HepG2 (cell line): ENCODE measurements around the gene UBTD2. TPM values are rescaled to one million over a fixed set of nuclear protein-coding genes. Genes with fewer than 3 reads are reported as not detected.

Experiments
- AKAP8 ChIP-seq: sonication (generic); formaldehyde crosslinking; IDR thresholded peaks from 2 replicates; pipeline ENCODE4 v1.5.1; 2020; ENCODE audit warnings: mild to moderate bottlenecking, missing genetic modification reagents
- FLYWCH1 ChIP-seq: sonication (generic); formaldehyde crosslinking; IDR thresholded peaks from 2 replicates; pipeline ENCODE4 v1.8.1; 2023; ENCODE audit warnings: mild to moderate bottlenecking, missing genetic modification reagents
- GTF3A ChIP-seq: sonication (generic); formaldehyde crosslinking; conservative IDR thresholded peaks from 2 replicates; pipeline ENCODE4 v1.4.0; 2020; ENCODE audit warnings: mild to moderate bottlenecking, missing genetic modification reagents
- MATR3 ChIP-seq: sonication (generic); formaldehyde crosslinking; IDR thresholded peaks from 2 replicates; pipeline ENCODE4 v1.4.0; 2020; ENCODE audit warnings: missing genetic modification reagents
- REL ChIP-seq: sonication (generic); formaldehyde crosslinking; conservative IDR thresholded peaks from 2 replicates; pipeline ENCODE4 v1.8.0; 2022; ENCODE audit warnings: mild to moderate bottlenecking, missing genetic modification reagents, moderate library complexity
- REPIN1 ChIP-seq: sonication (generic); formaldehyde crosslinking; IDR thresholded peaks from 2 replicates; pipeline ENCODE4 v1.8.0; 2022; ENCODE audit warnings: missing genetic modification reagents, low read depth, mild to moderate bottlenecking, borderline replicate concordance
- RFX5 ChIP-seq: IDR thresholded peaks from 2 replicates; pipeline ENCODE4 v1.6.1; 2011; ENCODE audit warnings: low read depth, low read length, improper control_type of control experiment
- SAFB2 ChIP-seq: sonication (generic); formaldehyde crosslinking; IDR thresholded peaks from 2 replicates; pipeline ENCODE4 v1.5.1; 2020; ENCODE audit warnings: missing genetic modification reagents, low read depth, mild to moderate bottlenecking, borderline replicate concordance
- TARDBP ChIP-seq: sonication (generic); formaldehyde crosslinking; IDR thresholded peaks from 2 replicates; pipeline ENCODE4 v1.8.0; 2022; ENCODE audit warnings: mild to moderate bottlenecking, missing genetic modification reagents
- TBP ChIP-seq: sonication (generic); formaldehyde crosslinking; IDR thresholded peaks from 2 replicates; pipeline ENCODE4 v1.5.0; 2020; ENCODE audit warnings: missing genetic modification reagents
- THYN1 ChIP-seq: sonication (generic); formaldehyde crosslinking; IDR thresholded peaks from 2 replicates; pipeline ENCODE4 v1.8.1; 2023; ENCODE audit warnings: low read depth, mild to moderate bottlenecking, moderate library complexity, missing genetic modification reagents, borderline replicate concordance
- ZNF230 ChIP-seq: sonication (generic); formaldehyde crosslinking; IDR thresholded peaks from 2 replicates; pipeline ENCODE4 v1.4.0; 2020; ENCODE audit warnings: mild to moderate bottlenecking, missing genetic modification reagents
- ZNF362 ChIP-seq: sonication (generic); formaldehyde crosslinking; IDR thresholded peaks from 2 replicates; pipeline ENCODE4 v1.4.0; 2020; ENCODE audit warnings: missing genetic modification reagents, mild to moderate bottlenecking, borderline replicate concordance
- ZNF615 ChIP-seq: sonication (generic); formaldehyde crosslinking; IDR thresholded peaks from 2 replicates; pipeline ENCODE4 v1.5.0; 2020; ENCODE audit warnings: mild to moderate bottlenecking, missing genetic modification reagents, borderline replicate concordance
- ZNF652 ChIP-seq: IDR thresholded peaks from 2 replicates; pipeline ENCODE4 v1.6.1; 2016; ENCODE audit warnings: low read depth, borderline replicate concordance
- ZNF775 ChIP-seq: sonication (generic); formaldehyde crosslinking; IDR thresholded peaks from 2 replicates; pipeline ENCODE4 v1.4.0; 2020; ENCODE audit warnings: missing genetic modification reagents, mild to moderate bottlenecking, moderate library complexity, borderline replicate concordance
- polyA plus RNA-seq, 8 experiments: library from polyadenylated mRNA; depleted of rRNA in 3 of 8; stranded (reverse) in 7 of 8; unstranded in 1 of 8; fragments of >200 nt; fragmentation: Illumina TruSeq in 4 of 8; extraction: Trizol in 4 of 8; gene quantifications; 2 replicates each; pipeline versions ENCODE4 v1.2.1 to v1.2.3, GENCODE V29; 2011 to 2016; ENCODE audit warnings: low read depth in 4 of 8, missing spikeins in 1 of 8, mixed read lengths in 1 of 8; ENCODE audit not compliant: insufficient read depth in 1 of 8
- total RNA-seq, 5 experiments: library from RNA; depleted of rRNA; stranded (reverse); fragments of >200 nt; fragmentation: Illumina TruSeq; extraction: Trizol; gene quantifications; 2 replicates each; pipeline ENCODE4 v1.2.3, GENCODE V29; 2016; ENCODE audit warnings: low read depth in 1 of 5
- TF ChIP-seq, protein P1 (sequence below): sonication (generic); formaldehyde crosslinking; IDR thresholded peaks from 2 replicates; pipeline ENCODE4 v1.4.0; 2020; ENCODE audit warnings: mild to moderate bottlenecking, missing genetic modification reagents
- TF ChIP-seq, protein P2 (sequence below): IDR thresholded peaks from 2 replicates; pipeline ENCODE4 v1.6.1; 2016
- TF ChIP-seq, protein P3 (sequence below): sonication (generic); formaldehyde crosslinking; IDR thresholded peaks from 2 replicates; pipeline ENCODE4 v1.8.1; 2022; ENCODE audit warnings: low read depth, mild to moderate bottlenecking, missing genetic modification reagents

UBTD2 gene
- total and polyA plus RNA-seq, 2 of the 13 experiments (the other 11 are each of a cell fraction or from before 2014, with no cell fraction given) = 15.2 to 24.1 TPM

DNA sequence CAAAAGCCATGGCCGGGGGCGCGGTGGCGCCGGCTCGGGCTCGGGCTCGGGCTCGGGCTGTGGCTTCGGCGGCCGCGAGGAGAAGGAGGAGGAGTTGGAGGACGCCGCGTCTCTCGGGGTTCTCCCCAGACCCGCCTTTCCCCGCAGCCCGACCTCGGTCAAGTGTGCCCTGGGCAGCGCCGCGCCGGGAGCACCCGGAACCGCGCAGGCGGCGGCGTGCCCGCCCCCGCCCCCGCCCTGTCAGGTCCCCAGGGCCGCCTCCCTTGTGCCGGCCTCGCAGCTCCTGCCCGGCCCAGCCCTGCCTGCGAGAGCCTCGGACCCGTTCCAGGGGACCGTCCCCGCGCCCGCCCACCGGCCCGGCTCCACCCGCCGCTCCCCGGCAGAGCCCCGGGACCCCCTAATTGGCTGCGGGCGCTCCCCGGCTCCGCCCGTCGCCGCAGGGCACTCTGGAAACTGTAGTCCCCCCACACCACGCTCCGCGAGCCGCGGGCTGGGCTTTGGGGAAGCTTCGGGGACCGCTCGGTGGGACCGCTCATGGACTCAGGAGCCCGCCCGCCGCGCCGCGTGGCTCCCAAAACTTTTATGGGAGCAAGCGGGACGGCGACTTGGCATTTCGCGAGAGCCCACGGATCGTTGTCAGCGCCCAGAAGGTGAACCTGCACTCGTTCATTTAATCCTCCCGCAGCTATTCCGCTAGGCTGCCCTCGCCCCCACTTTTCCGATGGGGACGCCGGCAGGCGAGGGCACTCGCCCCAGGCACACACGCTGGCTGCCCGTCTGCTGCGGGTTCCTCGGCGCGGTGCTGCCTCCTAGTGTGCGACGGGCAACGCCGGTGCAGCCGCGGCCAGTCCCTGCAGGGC is 95.3 kb downstream of the UBTD2 start, which contains the start of gene STK10 (continued):
- TF ChIP-seq, protein P1, sequence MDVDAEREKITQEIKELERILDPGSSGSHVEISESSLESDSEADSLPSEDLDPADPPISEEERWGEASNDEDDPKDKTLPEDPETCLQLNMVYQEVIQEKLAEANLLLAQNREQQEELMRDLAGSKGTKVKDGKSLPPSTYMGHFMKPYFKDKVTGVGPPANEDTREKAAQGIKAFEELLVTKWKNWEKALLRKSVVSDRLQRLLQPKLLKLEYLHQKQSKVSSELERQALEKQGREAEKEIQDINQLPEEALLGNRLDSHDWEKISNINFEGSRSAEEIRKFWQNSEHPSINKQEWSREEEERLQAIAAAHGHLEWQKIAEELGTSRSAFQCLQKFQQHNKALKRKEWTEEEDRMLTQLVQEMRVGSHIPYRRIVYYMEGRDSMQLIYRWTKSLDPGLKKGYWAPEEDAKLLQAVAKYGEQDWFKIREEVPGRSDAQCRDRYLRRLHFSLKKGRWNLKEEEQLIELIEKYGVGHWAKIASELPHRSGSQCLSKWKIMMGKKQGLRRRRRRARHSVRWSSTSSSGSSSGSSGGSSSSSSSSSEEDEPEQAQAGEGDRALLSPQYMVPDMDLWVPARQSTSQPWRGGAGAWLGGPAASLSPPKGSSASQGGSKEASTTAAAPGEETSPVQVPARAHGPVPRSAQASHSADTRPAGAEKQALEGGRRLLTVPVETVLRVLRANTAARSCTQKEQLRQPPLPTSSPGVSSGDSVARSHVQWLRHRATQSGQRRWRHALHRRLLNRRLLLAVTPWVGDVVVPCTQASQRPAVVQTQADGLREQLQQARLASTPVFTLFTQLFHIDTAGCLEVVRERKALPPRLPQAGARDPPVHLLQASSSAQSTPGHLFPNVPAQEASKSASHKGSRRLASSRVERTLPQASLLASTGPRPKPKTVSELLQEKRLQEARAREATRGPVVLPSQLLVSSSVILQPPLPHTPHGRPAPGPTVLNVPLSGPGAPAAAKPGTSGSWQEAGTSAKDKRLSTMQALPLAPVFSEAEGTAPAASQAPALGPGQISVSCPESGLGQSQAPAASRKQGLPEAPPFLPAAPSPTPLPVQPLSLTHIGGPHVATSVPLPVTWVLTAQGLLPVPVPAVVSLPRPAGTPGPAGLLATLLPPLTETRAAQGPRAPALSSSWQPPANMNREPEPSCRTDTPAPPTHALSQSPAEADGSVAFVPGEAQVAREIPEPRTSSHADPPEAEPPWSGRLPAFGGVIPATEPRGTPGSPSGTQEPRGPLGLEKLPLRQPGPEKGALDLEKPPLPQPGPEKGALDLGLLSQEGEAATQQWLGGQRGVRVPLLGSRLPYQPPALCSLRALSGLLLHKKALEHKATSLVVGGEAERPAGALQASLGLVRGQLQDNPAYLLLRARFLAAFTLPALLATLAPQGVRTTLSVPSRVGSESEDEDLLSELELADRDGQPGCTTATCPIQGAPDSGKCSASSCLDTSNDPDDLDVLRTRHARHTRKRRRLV = 0 out of 2 replicates have a peak, but pooled peaks have one; percentile 55
- no peak for TF ChIP-seq THYN1 (CRISPR knock-in tag)
- TF ChIP-seq ZNF362 (CRISPR knock-in tag) = 0 out of 2 replicates have a peak, but pooled peaks have one; percentile 27
- no peak; the same call in 1 of the 2 replicates for TF ChIP-seq SAFB2 (CRISPR knock-in tag)
- no peak for TF ChIP-seq REL (CRISPR knock-in tag)
- TF ChIP-seq, protein P2, sequence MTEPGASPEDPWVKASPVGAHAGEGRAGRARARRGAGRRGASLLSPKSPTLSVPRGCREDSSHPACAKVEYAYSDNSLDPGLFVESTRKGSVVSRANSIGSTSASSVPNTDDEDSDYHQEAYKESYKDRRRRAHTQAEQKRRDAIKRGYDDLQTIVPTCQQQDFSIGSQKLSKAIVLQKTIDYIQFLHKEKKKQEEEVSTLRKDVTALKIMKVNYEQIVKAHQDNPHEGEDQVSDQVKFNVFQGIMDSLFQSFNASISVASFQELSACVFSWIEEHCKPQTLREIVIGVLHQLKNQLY (CRISPR knock-in tag) = no peak
- no peak; the same call in 1 of the 2 replicates for TF ChIP-seq FLYWCH1 (CRISPR knock-in tag)
- TF ChIP-seq ZNF615 (CRISPR knock-in tag) = no peak
- no peak for TF ChIP-seq ZNF775
- TF ChIP-seq, protein P3, sequence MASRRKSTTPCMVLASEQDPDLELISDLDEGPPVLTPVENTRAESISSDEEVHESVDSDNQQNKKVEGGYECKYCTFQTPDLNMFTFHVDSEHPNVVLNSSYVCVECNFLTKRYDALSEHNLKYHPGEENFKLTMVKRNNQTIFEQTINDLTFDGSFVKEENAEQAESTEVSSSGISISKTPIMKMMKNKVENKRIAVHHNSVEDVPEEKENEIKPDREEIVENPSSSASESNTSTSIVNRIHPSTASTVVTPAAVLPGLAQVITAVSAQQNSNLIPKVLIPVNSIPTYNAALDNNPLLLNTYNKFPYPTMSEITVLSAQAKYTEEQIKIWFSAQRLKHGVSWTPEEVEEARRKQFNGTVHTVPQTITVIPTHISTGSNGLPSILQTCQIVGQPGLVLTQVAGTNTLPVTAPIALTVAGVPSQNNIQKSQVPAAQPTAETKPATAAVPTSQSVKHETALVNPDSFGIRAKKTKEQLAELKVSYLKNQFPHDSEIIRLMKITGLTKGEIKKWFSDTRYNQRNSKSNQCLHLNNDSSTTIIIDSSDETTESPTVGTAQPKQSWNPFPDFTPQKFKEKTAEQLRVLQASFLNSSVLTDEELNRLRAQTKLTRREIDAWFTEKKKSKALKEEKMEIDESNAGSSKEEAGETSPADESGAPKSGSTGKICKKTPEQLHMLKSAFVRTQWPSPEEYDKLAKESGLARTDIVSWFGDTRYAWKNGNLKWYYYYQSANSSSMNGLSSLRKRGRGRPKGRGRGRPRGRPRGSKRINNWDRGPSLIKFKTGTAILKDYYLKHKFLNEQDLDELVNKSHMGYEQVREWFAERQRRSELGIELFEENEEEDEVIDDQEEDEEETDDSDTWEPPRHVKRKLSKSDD (CRISPR knock-in tag) = peak; percentile 42; the same call in 1 of the 2 replicates
- TF ChIP-seq MATR3 = no peak
- TF ChIP-seq TBP (CRISPR knock-in tag) = no peak
- TF ChIP-seq AKAP8 (CRISPR knock-in tag) = no peak
- TF ChIP-seq ZNF230 (CRISPR knock-in tag) = no peak
- TF ChIP-seq RFX5 = peak; percentile 4; the same call in 1 of the 2 replicates
- no peak for TF ChIP-seq ZNF652 (CRISPR knock-in tag)
- peak; percentile 70; the same call in 1 of the 2 replicates for TF ChIP-seq REPIN1 (CRISPR knock-in tag)
- TF ChIP-seq TARDBP (CRISPR knock-in tag) = peak; percentile 77
- no peak for TF ChIP-seq GTF3A (CRISPR knock-in tag)
